ENCODE measurements around the gene AMBN.

GRCh38 chr4:70629469-70630090, 37.5 kb downstream of the AMBN start:
- TF ChIP-seq ATF6 (CRISPR knock-in tag; conservative IDR thresholded peaks at IDR 0.05) (no peak), GLI4 (CRISPR knock-in tag; IDR thresholded peaks at IDR 0.05; ENCODE audit: borderline replicate concordance) (no peak), CTCF (CRISPR knock-in tag; IDR thresholded peaks at IDR 0.05) (no peak), AHR (CRISPR knock-in tag; IDR thresholded peaks at IDR 0.05) (no peak), RBFOX2 (IDR thresholded peaks at IDR 0.05; ENCODE audit: low read depth, low read length) (no peak), ZNF331 (CRISPR knock-in tag; IDR thresholded peaks at IDR 0.05) (no peak), ZNF784 (CRISPR knock-in tag; IDR thresholded peaks at IDR 0.05; ENCODE audit: borderline replicate concordance) (no peak), ZNF383 (CRISPR knock-in tag; IDR thresholded peaks at IDR 0.05; ENCODE audit: borderline replicate concordance) (no peak), FOXM1 (CRISPR knock-in tag; IDR thresholded peaks at IDR 0.05) (no peak), ZBTB21 (CRISPR knock-in tag; IDR thresholded peaks at IDR 0.05) (no peak), GZF1 (CRISPR knock-in tag; IDR thresholded peaks at IDR 0.05) (no peak)
